OCI-LY7 (cell line): Measurements from ENCODE around the gene CLEC4E. TPM values are rescaled to one million over a fixed set of nuclear protein-coding genes. Genes with fewer than 3 reads are reported as not detected.

Experiments
- BruUV-seq: library from RNA; stranded (reverse); fragments of 400-500 nt; replicated peaks from 2 replicates; lab custom pipeline; 2021; lab: Mats Ljungman, UMichigan
- CTCF ChIA-PET: fragments of 300-600 bp; sonication (Branson Sonifier 250); formaldehyde crosslinking; loops from one replicate; lab custom pipeline; 2022; ENCODE audit warnings: antibody characterized with exemption; ENCODE audit not compliant: unreplicated experiment; lab: Charles Lee
- POLR2A ChIA-PET: fragments of 300-600 bp; sonication (Branson Sonifier 250); formaldehyde crosslinking; loops from one replicate; lab custom pipeline; 2022; ENCODE audit warnings: antibody characterized with exemption; lab: Charles Lee
- DNase-seq: peaks from one replicate; pipeline ENCODE4 v3.0.0-alpha.2; 2015; ENCODE audit warnings: low spot score
- H2AFZ ChIP-seq: fragments of 200-600 bp; sonication (generic), shearing (Covaris generic); 2 replicates; pipeline ENCODE4 v1.6.1; 2014; ENCODE audit warnings: mild to moderate bottlenecking, antibody characterized with exemption, low read length, moderate library complexity
- H3K27ac ChIP-seq: fragments of 200-600 bp; sonication (generic); 2 replicates; pipeline ENCODE4 v1.5.1; 2014; ENCODE audit warnings: mixed run types, low read depth, mild to moderate bottlenecking, moderate library complexity, low read length, inconsistent platforms; ENCODE audit not compliant: poor library complexity, severe bottlenecking
- H3K36me3 ChIP-seq: fragments of 200-600 bp; sonication (generic); 2 replicates; pipeline ENCODE4 v1.6.1; 2014; ENCODE audit warnings: mild to moderate bottlenecking, antibody characterized with exemption, low read length, moderate library complexity, mixed read lengths; ENCODE audit not compliant: insufficient read depth
- H3K4me1 ChIP-seq: fragments of 200-600 bp; sonication (generic); 2 replicates; pipeline ENCODE4 v1.5.1; 2014; ENCODE audit warnings: mild to moderate bottlenecking, low read length; ENCODE audit not compliant: insufficient read depth, poor library complexity, severe bottlenecking
- H3K4me2 ChIP-seq: fragments of 200-600 bp; sonication (generic); 2 replicates; pipeline ENCODE4 v1.6.1; 2014; ENCODE audit warnings: mild to moderate bottlenecking, low read length
- H3K4me3 ChIP-seq: fragments of 200-600 bp; sonication (generic); 2 replicates; pipeline ENCODE4 v1.5.1; 2014; ENCODE audit warnings: mild to moderate bottlenecking, low read depth, low read length; ENCODE audit not compliant: poor library complexity, severe bottlenecking
- H3K79me2 ChIP-seq: fragments of 200-600 bp; sonication (generic); 2 replicates; pipeline ENCODE4 v1.6.1; 2016; ENCODE audit warnings: low read depth, mild to moderate bottlenecking, low read length, moderate library complexity, mixed read lengths; ENCODE audit not compliant: insufficient read depth
- H3K9me2 ChIP-seq: fragments of 200-600 bp; sonication (generic); 2 replicates; pipeline ENCODE4 v1.6.1; 2016; ENCODE audit warnings: mild to moderate bottlenecking, low read length, mixed read lengths; ENCODE audit not compliant: insufficient read depth
- H3K9me3 ChIP-seq: fragments of 200-600 bp; sonication (generic); 2 replicates; pipeline ENCODE4 v1.6.1; 2014; ENCODE audit warnings: mild to moderate bottlenecking, mixed run types, low read length, mixed read lengths
- H4K20me1 ChIP-seq: fragments of 200-600 bp; sonication (generic); 2 replicates; pipeline ENCODE4 v1.6.1; 2014; ENCODE audit warnings: mild to moderate bottlenecking, antibody characterized with exemption, low read length, moderate library complexity, mixed read lengths; ENCODE audit not compliant: insufficient read depth
- EZH2phosphoT487 ChIP-seq: fragments of 200-600 bp; sonication (generic); IDR thresholded peaks from 2 replicates; pipeline ENCODE4 v1.6.1; 2018; ENCODE audit warnings: low read depth, borderline replicate concordance, mild to moderate bottlenecking, mixed run types, antibody characterized with exemption, low read length, moderate library complexity, mixed read lengths
- intact Hi-C: fragments of 100-400 bp; cut with micrococcal nuclease; formaldehyde crosslinking; loops from one replicate; pipeline ENCODE4 v1.10.0; 2022; ENCODE audit not compliant: unreplicated experiment
- total RNA-seq, 2 experiments: library from RNA; depleted of rRNA in 1 of 2; stranded (reverse); fragments of >200 nt in 1 of 2; shearing (Covaris generic) in 1 of 2; gene quantifications; 2 replicates each; pipeline ENCODE4 v1.2.3, GENCODE V29; 2014 to 2022
- TF ChIP-seq, protein P1 (sequence below): fragments of 200-600 bp; sonication (generic); conservative IDR thresholded peaks from 2 replicates; pipeline ENCODE4 v1.5.1; 2014; ENCODE audit warnings: mild to moderate bottlenecking, antibody characterized with exemption, low read length, moderate library complexity, mixed read lengths

Gene CLEC4E
- total RNA-seq, 2 experiments from 2014 or later: not detected

DNA sequence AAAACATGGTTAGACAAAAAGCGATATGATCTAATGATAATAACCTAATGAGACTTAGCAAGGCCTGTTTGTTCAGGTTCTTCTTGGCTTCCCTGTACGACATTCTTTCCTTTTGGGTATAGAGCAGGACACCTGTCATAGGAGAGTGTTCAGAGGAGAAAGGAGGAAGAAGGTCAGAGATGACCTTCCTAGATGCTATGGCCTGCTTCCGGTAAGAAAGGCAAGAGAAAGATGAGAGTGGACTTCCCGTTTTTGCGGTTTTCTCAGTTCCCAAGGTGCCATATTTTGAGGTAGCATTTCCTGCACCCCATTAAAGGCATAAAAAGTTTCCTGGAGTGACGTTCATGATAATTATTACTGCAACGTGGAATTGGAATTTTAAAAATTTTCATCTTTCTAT is 8.7 kb downstream of the CLEC4E start:
- DNase-seq: peak; percentile 21
- Histone ChIP-seq H3K4me1 (peaks cover 4% of the 10 kb centered on the region), H3K9me3 (no peaks in the 10 kb centered on the region), H3K79me2 (no peaks in the 10 kb centered on the region), H4K20me1 (no peaks in the 10 kb centered on the region), H3K27ac (no peak overlapping the region), H3K4me2 (peak overlapping the region; percentile 11; the same call in 1 of the 2 replicates), H2AFZ (no peak overlapping the region; the same call in 1 of the 2 replicates), H3K9me2 (no peaks in the 10 kb centered on the region), H3K36me3 (no peaks in the 10 kb centered on the region), H3K4me3 (no peak overlapping the region)
- BruUV-seq: no TSS peak
- intact Hi-C loops: no loop called here
- CTCF ChIA-PET: no interaction called here
- POLR2A ChIA-PET: no interaction called here
- TF ChIP-seq EZH2phosphoT487: no peak
- TF ChIP-seq, protein P1, sequence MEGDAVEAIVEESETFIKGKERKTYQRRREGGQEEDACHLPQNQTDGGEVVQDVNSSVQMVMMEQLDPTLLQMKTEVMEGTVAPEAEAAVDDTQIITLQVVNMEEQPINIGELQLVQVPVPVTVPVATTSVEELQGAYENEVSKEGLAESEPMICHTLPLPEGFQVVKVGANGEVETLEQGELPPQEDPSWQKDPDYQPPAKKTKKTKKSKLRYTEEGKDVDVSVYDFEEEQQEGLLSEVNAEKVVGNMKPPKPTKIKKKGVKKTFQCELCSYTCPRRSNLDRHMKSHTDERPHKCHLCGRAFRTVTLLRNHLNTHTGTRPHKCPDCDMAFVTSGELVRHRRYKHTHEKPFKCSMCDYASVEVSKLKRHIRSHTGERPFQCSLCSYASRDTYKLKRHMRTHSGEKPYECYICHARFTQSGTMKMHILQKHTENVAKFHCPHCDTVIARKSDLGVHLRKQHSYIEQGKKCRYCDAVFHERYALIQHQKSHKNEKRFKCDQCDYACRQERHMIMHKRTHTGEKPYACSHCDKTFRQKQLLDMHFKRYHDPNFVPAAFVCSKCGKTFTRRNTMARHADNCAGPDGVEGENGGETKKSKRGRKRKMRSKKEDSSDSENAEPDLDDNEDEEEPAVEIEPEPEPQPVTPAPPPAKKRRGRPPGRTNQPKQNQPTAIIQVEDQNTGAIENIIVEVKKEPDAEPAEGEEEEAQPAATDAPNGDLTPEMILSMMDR: no peak

DNA sequence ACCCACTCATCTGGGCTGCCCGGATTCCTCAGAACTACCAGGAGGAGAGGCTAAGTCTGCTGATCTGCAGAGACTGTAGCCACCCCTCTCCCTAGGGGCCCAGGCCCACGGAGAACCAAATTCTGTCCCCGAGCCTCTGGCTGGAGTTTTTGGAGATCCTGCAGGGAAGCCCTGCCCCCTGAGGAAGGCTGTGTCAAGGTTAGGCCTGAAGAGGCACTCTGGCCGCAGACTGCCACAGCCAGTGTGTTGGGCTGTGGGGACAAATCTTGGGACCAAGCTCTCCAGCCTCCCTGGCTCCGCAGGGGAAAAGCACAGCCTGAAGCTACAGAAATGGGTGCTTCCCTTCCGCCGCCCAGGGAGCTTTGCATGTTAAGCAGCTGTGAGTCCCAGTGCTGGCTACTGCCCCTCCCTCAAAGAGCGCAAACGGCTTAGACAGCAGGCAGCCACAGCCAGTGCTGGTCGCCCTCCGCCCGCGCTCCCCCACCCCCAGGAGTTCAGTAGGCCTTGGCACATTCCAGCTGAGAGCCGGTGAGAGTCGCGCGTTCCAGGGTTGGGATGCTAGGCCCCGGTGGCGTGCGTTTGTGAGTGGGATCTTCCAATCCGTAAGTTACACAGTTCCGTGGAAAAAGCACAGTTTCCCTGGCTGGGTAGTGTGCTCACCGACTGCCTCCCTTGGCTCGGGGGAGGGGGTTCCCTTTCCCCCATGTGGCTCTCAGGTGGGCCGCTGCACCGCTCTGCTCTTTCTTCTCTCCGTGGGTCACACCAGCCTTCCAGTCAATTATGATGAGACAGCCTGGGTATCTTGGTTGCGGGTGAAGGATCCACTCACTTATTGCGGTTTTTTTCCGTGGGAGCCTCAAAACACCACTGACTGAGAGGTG is 13.2 kb downstream of the CLEC4E start:
- intact Hi-C loops: no loop called here
- TF ChIP-seq, protein P1: no peak
- TF ChIP-seq EZH2phosphoT487: no peak
- no peaks in the 10 kb centered on the region for H3K9me2 ChIP-seq
- BruUV-seq: no TSS peak
- no peaks in the 10 kb centered on the region for H3K79me2 ChIP-seq
- no peak overlapping the region for H3K27ac ChIP-seq
- CTCF ChIA-PET: no interaction called here
- no peak overlapping the region for H3K4me2 ChIP-seq
- H3K4me1 ChIP-seq: peaks cover 4% of the 10 kb centered on the region
- H4K20me1 ChIP-seq: no peaks in the 10 kb centered on the region
- H2AFZ ChIP-seq: no peak overlapping the region
- no peak overlapping the region for H3K4me3 ChIP-seq
- POLR2A ChIA-PET: interaction anchor here (1.0 kb wide), 1 partner anchor 81 kb away, joined by 5 read pairs; no protein-coding TSS in a partner anchor
- H3K9me3 ChIP-seq: no peaks in the 10 kb centered on the region
- DNase-seq: no peak
- no peaks in the 10 kb centered on the region for H3K36me3 ChIP-seq

DNA sequence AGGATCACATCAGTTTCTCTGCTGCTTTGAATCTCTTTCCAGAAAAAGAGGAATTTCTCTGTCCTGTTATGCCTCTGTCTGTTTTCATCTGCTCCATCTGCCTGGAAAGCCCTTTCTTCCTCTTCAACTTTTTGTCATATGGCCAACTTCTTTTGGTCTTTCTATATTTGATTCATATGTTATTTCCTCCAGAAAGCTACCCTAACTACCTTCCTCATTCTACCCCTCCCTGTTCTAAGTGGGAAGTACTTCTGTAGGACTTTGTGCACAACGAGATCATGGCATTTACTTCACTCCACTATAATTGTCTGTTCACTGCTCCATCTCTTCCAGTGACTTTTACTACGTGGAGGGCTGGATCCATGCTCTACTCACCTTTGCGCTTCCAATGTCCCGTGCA is 21.5 kb downstream of the CLEC4E start:
- no peaks in the 10 kb centered on the region for H3K9me2 ChIP-seq
- BruUV-seq: no TSS peak
- no peak for TF ChIP-seq EZH2phosphoT487
- H3K4me3 ChIP-seq: no peak overlapping the region
- CTCF ChIA-PET: no interaction called here
- no peaks in the 10 kb centered on the region for H3K79me2 ChIP-seq
- POLR2A ChIA-PET: no interaction called here
- no peaks in the 10 kb centered on the region for H4K20me1 ChIP-seq
- no peak overlapping the region for H3K27ac ChIP-seq
- no peak for DNase-seq
- H3K36me3 ChIP-seq: no peaks in the 10 kb centered on the region
- no peaks in the 10 kb centered on the region for H3K4me1 ChIP-seq
- H2AFZ ChIP-seq: no peak overlapping the region
- intact Hi-C loops: loop anchor here (5.0 kb wide), 1 partner anchor 52 kb away; no protein-coding TSS in a partner anchor
- H3K9me3 ChIP-seq: no peaks in the 10 kb centered on the region
- H3K4me2 ChIP-seq: no peak overlapping the region
